CD4-positive, alpha-beta T cell treated with Interleukin-10 for 1 hour (primary cell): ENCODE measurements around the gene HES2.
"Not testable (repeated sequence)": the region's sequence is repeated elsewhere in the genome, so short reads cannot be mapped to it uniquely, and the experiment has no call there.

Experiments used
- DNase-seq: peaks from one replicate; pipeline ENCODE4 v3.0.0-alpha.2; 2020

HES2 gene

GRCh38 chr1:6435129-6435528 lies 15.4 kb upstream of the HES2 start:
- DNase-seq = no peak

- DNase-seq = no peak
Measured at GRCh38 chr1:6434186-6434585, 14.5 kb upstream of the HES2 start.

GRCh38 chr1:6431645-6432579 lies 12.2 kb upstream of the HES2 start:
- not testable (repeated sequence) for DNase-seq

- not testable (repeated sequence) for DNase-seq
Measured at GRCh38 chr1:6429660-6430411, 10.1 kb upstream of the HES2 start.

- DNase-seq = not testable (repeated sequence)
Measured at GRCh38 chr1:6428453-6428852, 8.7 kb upstream of the HES2 start.

- no peak for DNase-seq
Measured at GRCh38 chr1:6427441-6428390, 8.0 kb upstream of the HES2 start.

GRCh38 chr1:6426972-6427350 lies 7.2 kb upstream of the HES2 start:
- no peak for DNase-seq

- no peak for DNase-seq
Measured at GRCh38 chr1:6426277-6426971, 6.7 kb upstream of the HES2 start.

- DNase-seq = no peak
Measured at GRCh38 chr1:6425658-6426057, 5.9 kb upstream of the HES2 start.

- DNase-seq = no peak
Measured at GRCh38 chr1:6424619-6425593, 5.2 kb upstream of the HES2 start, which contains the start of gene ESPN. Gene ESPN (plus strand): TSS chr1:6424776. CDS start chr1:6424956, 180 bp downstream.

GRCh38 chr1:6424000-6424565 lies 4.4 kb upstream of the HES2 start:
- DNase-seq = no peak

GRCh38 chr1:6423321-6423999 lies 3.7 kb upstream of the HES2 start:
- DNase-seq = peak; percentile 75

- DNase-seq = no peak
Measured at GRCh38 chr1:6421266-6421665, 1.5 kb upstream of the HES2 start.

GRCh38 chr1:6420454-6421042 lies 829 bp upstream of the HES2 start:
- DNase-seq = no peak

- DNase-seq = no peak
Measured at GRCh38 chr1:6419397-6419803, 319 bp downstream of the HES2 start.

- no peak for DNase-seq
Measured at GRCh38 chr1:6418668-6419396, 887 bp downstream of the HES2 start.

- DNase-seq = no peak
Measured at GRCh38 chr1:6417961-6418667, 1.6 kb downstream of the HES2 start.

- DNase-seq = no peak
Measured at GRCh38 chr1:6416906-6417305, 2.8 kb downstream of the HES2 start.
